ENCODE measurements around the gene ANKK1. TPM values are rescaled to one million over a fixed set of nuclear protein-coding genes. Genes with fewer than 3 reads are reported as not detected.

Gene ANKK1
- total and polyA plus RNA-seq, 10 of the 15 experiments (the other 5 are each of a cell fraction or from before 2014, with no cell fraction given) = not detected

- no peaks in the 10 kb centered on the region for H3K9me3 ChIP-seq (replicated peaks; ENCODE audit: control insufficient read depth, insufficient read depth, low read length)
- 75% methylated on average over 4 of the region's 4 CpGs for WGBS (ENCODE audit: insufficient coverage, insufficient replicate concordance, low lambda C conversion rate, missing lambda C conversion rate)
- ChIA-PET SMC1A (ENCODE audit: uncharacterized antibody, unreplicated experiment) (no interaction called here), RAD21 (ENCODE audit: unreplicated experiment) (no interaction called here), POLR2A (no interaction called here), CTCF (no interaction called here)
- H3K9ac ChIP-seq (ENCODE audit: control insufficient read depth, insufficient read depth, low read length) = no peak overlapping the region
- in situ Hi-C loops (cut with MboI) (no loop called here), intact Hi-C loops (cut with micrococcal nuclease; ENCODE audit: unreplicated experiment) (no loop called here)
- H4K20me1 ChIP-seq (ENCODE audit: control insufficient read depth, insufficient read depth) = no peaks in the 10 kb centered on the region
- H3K27me3 ChIP-seq (replicated peaks in 1 of 2; ENCODE audit: control insufficient read depth in 2 of 2, insufficient read depth in 2 of 2, low read length in 1 of 2) = no peaks in the 10 kb centered on the region
- FAIRE-seq (no peak), DNase-seq (ENCODE audit: low read depth, low spot score) (no peak), ATAC-seq (no peak)
- H3K4me1 ChIP-seq (ENCODE audit: control insufficient read depth, insufficient read depth, low read length) = peaks cover 3% of the 10 kb centered on the region; the same call in 1 of the 2 replicates
- BruUV-seq (replicated peaks) = no TSS peak
- H3K4me2 ChIP-seq (ENCODE audit: control insufficient read depth, insufficient read depth) = no peak overlapping the region
- H3K36me3 ChIP-seq (ENCODE audit: control insufficient read depth in 2 of 2, insufficient read depth in 2 of 2, low read length in 1 of 2) = no peaks in the 10 kb centered on the region; a peak in 1 of 4 replicates
- no peak overlapping the region for H3K27ac ChIP-seq (ENCODE audit: control insufficient read depth, insufficient read depth)
- no peak overlapping the region for H2AFZ ChIP-seq (ENCODE audit: control insufficient read depth, low read depth, low read length)
- no peak overlapping the region for H3K4me3 ChIP-seq
- H3K79me2 ChIP-seq (ENCODE audit: control insufficient read depth, insufficient read depth, low read length) = no peaks in the 10 kb centered on the region
- TF ChIP-seq JUNB (IDR thresholded peaks at IDR 0.05) = no peak
- no peak for TF ChIP-seq SMC3 (IDR thresholded peaks at IDR 0.05; ENCODE audit: borderline replicate concordance, low read length)
- TF ChIP-seq RFX5 (IDR thresholded peaks at IDR 0.05; ENCODE audit: low read depth, low read length) = no peak
- no peak for TF ChIP-seq KAT2A (conservative IDR thresholded peaks at IDR 0.05; ENCODE audit: control insufficient read depth, low read depth, low read length)
- no peak for TF ChIP-seq RELA (IDR thresholded peaks at IDR 0.05; ENCODE audit: borderline replicate concordance, partially characterized antibody)
- TF ChIP-seq ZZZ3 (IDR thresholded peaks at IDR 0.05; ENCODE audit: control insufficient read depth, insufficient read length, low read depth) = no peak
- TF ChIP-seq MEF2B (IDR thresholded peaks at IDR 0.05; ENCODE audit: partially characterized antibody, poor library complexity, severe bottlenecking) = no peak
- TF ChIP-seq PAX5 (IDR thresholded peaks at IDR 0.05; ENCODE audit: borderline replicate concordance, low read depth, low read length) = no peak
- no peak for TF ChIP-seq E4F1 (IDR thresholded peaks at IDR 0.05; ENCODE audit: borderline replicate concordance, partially characterized antibody)
- TF ChIP-seq IRF4 (IDR thresholded peaks at IDR 0.05; ENCODE audit: low read depth, low read length) = no peak
- TF ChIP-seq CTCF (IDR thresholded peaks at IDR 0.05 in 2 of 3, conservative IDR thresholded peaks at IDR 0.05 in 1 of 3; ENCODE audit: control insufficient read depth in 2 of 3, extremely low read depth in 1 of 3, insufficient read depth in 1 of 3, low read depth in 3 of 3, low read length in 3 of 3) = no peak
- TF ChIP-seq PKNOX1 (IDR thresholded peaks at IDR 0.05) = no peak
- TF ChIP-seq YBX1 (IDR thresholded peaks at IDR 0.05) = no peak
- no peak for TF ChIP-seq PAX8 (IDR thresholded peaks at IDR 0.05)
- TF ChIP-seq TCF12 (IDR thresholded peaks at IDR 0.05; ENCODE audit: low read depth, low read length) = no peak
- no peak for TF ChIP-seq CBX3 (IDR thresholded peaks at IDR 0.05; ENCODE audit: borderline replicate concordance, low read depth)
- no peak for TF ChIP-seq RUNX3 (IDR thresholded peaks at IDR 0.05; ENCODE audit: low read length)
- TF ChIP-seq BCLAF1 (IDR thresholded peaks at IDR 0.05) = no peak
- no peak for TF ChIP-seq SMAD1 (IDR thresholded peaks at IDR 0.05; ENCODE audit: low read depth, partially characterized antibody)
These were observed 48.8 kb upstream of the ANKK1 start for GRCh38 chr11:113338730-113339129.

All from GM12878 (cell line).